ENCODE data around the gene FCN1. TPM values are rescaled to one million over a fixed set of nuclear protein-coding genes. Genes with fewer than 3 reads are reported as not detected.

Gene FCN1
- total RNA-seq, 1 donor: not detected

GRCh38 chr9:134922932-134923240 lies 5.2 kb upstream of the FCN1 start:
- Histone ChIP-seq H3K4me3 (ENCODE audit: insufficient read depth, low read length) (no peak overlapping the region), H3K4me1 (ENCODE audit: insufficient read depth, low read length) (no peaks in the 10 kb centered on the region), H3K4me2 (ENCODE audit: insufficient read depth, low read length) (no peak overlapping the region), H3K36me3 (ENCODE audit: insufficient read depth, low read length) (no peaks in the 10 kb centered on the region), H4K20me1 (ENCODE audit: insufficient read depth, low read length) (no peaks in the 10 kb centered on the region), H3K9me3 (ENCODE audit: low read depth, low read length) (no peaks in the 10 kb centered on the region), H3K79me2 (ENCODE audit: insufficient read depth, low read length) (no peaks in the 10 kb centered on the region), H3K27me3 (ENCODE audit: insufficient read depth, low read length) (no peaks in the 10 kb centered on the region), H3K27ac (ENCODE audit: low read depth, low read length) (no peak overlapping the region), H2AFZ (ENCODE audit: low read length) (no peak overlapping the region)
- TF ChIP-seq CTCF (IDR thresholded peaks at IDR 0.05; ENCODE audit: extremely low read depth, low read depth, low read length): no peak
- DNase-seq (ENCODE audit: insufficient read length, low spot score, missing footprints): peak; percentile 54

- Histone ChIP-seq H3K27ac (ENCODE audit: low read depth, low read length) (no peak overlapping the region), H2AFZ (ENCODE audit: low read length) (no peak overlapping the region), H3K36me3 (ENCODE audit: insufficient read depth, low read length) (no peaks in the 10 kb centered on the region), H3K79me2 (ENCODE audit: insufficient read depth, low read length) (no peaks in the 10 kb centered on the region), H3K27me3 (ENCODE audit: insufficient read depth, low read length) (no peaks in the 10 kb centered on the region), H3K4me3 (ENCODE audit: insufficient read depth, low read length) (no peak overlapping the region), H3K4me2 (ENCODE audit: insufficient read depth, low read length) (no peak overlapping the region), H3K9me3 (ENCODE audit: low read depth, low read length) (no peaks in the 10 kb centered on the region), H3K4me1 (ENCODE audit: insufficient read depth, low read length) (no peaks in the 10 kb centered on the region), H4K20me1 (ENCODE audit: insufficient read depth, low read length) (no peaks in the 10 kb centered on the region)
- DNase-seq (ENCODE audit: insufficient read length, low spot score, missing footprints): peak; percentile 42
- no peak for TF ChIP-seq CTCF (IDR thresholded peaks at IDR 0.05; ENCODE audit: extremely low read depth, low read depth, low read length)
These were observed 4.6 kb upstream of the FCN1 start for GRCh38 chr9:134922066-134922931.

- H3K79me2 ChIP-seq (ENCODE audit: insufficient read depth, low read length): no peaks in the 10 kb centered on the region
- DNase-seq (ENCODE audit: insufficient read length, low spot score, missing footprints): no peak
- no peak overlapping the region for H3K4me2 ChIP-seq (ENCODE audit: insufficient read depth, low read length)
- no peak overlapping the region for H3K27ac ChIP-seq (ENCODE audit: low read depth, low read length)
- H4K20me1 ChIP-seq (ENCODE audit: insufficient read depth, low read length): no peaks in the 10 kb centered on the region
- H3K27me3 ChIP-seq (ENCODE audit: insufficient read depth, low read length): no peaks in the 10 kb centered on the region
- H3K4me1 ChIP-seq (ENCODE audit: insufficient read depth, low read length): no peaks in the 10 kb centered on the region
- H3K9me3 ChIP-seq (ENCODE audit: low read depth, low read length): no peaks in the 10 kb centered on the region
- H3K36me3 ChIP-seq (ENCODE audit: insufficient read depth, low read length): no peaks in the 10 kb centered on the region
- H2AFZ ChIP-seq (ENCODE audit: low read length): no peak overlapping the region
- no peak overlapping the region for H3K4me3 ChIP-seq (ENCODE audit: insufficient read depth, low read length)
- no peak for TF ChIP-seq CTCF (IDR thresholded peaks at IDR 0.05; ENCODE audit: extremely low read depth, low read depth, low read length)
These were observed 1.6 kb upstream of the FCN1 start for GRCh38 chr9:134919303-134919702.

GRCh38 chr9:134918646-134919045 lies 934 bp upstream of the FCN1 start:
- TF ChIP-seq CTCF (IDR thresholded peaks at IDR 0.05; ENCODE audit: extremely low read depth, low read depth, low read length): no peak
- H4K20me1 ChIP-seq (ENCODE audit: insufficient read depth, low read length): no peaks in the 10 kb centered on the region
- H3K27me3 ChIP-seq (ENCODE audit: insufficient read depth, low read length): no peaks in the 10 kb centered on the region
- H3K27ac ChIP-seq (ENCODE audit: low read depth, low read length): no peak overlapping the region
- H3K4me1 ChIP-seq (ENCODE audit: insufficient read depth, low read length): no peaks in the 10 kb centered on the region
- DNase-seq (ENCODE audit: insufficient read length, low spot score, missing footprints): no peak
- no peaks in the 10 kb centered on the region for H3K36me3 ChIP-seq (ENCODE audit: insufficient read depth, low read length)
- H3K4me3 ChIP-seq (ENCODE audit: insufficient read depth, low read length): no peak overlapping the region
- no peaks in the 10 kb centered on the region for H3K9me3 ChIP-seq (ENCODE audit: low read depth, low read length)
- no peak overlapping the region for H2AFZ ChIP-seq (ENCODE audit: low read length)
- no peaks in the 10 kb centered on the region for H3K79me2 ChIP-seq (ENCODE audit: insufficient read depth, low read length)
- no peak overlapping the region for H3K4me2 ChIP-seq (ENCODE audit: insufficient read depth, low read length)

Measured in osteoblast (primary cell).